ENCODE measurements around the gene PRELP. TPM values are rescaled to one million over a fixed set of nuclear protein-coding genes. Genes with fewer than 3 reads are reported as not detected.

Gene PRELP
- total RNA-seq, 1 experiment from 2014 or later = not detected

- CTCF ChIA-PET = no interaction called here
- H3K4me1 ChIP-seq = peaks cover 5% of the 10 kb centered on the region
- intact Hi-C loops (cut with micrococcal nuclease; ENCODE audit: unreplicated experiment) = no loop called here
Observed at GRCh38 chr1:203524824-203525223, 49.2 kb downstream of the PRELP start.

GRCh38 chr1:203525685-203526084, 50.1 kb downstream of the PRELP start:
- ChIA-PET POLR2A (no interaction called here), CTCF (no interaction called here)
- Histone ChIP-seq H3K4me1 (no peaks in the 10 kb centered on the region), H3K4me3 (ENCODE audit: low read depth, low read length) (no peak overlapping the region), H3K9me3 (no peaks in the 10 kb centered on the region), H3K27me3 (replicated peaks; ENCODE audit: control insufficient read depth, insufficient read depth, low read length) (no peaks in the 10 kb centered on the region), H3K36me3 (ENCODE audit: control insufficient read depth, insufficient read depth, low read length) (no peaks in the 10 kb centered on the region)
- no TSS peak for BruUV-seq (replicated peaks)
- H3K27ac Mint-ChIP-seq (ENCODE audit: unreplicated experiment) = no peak overlapping the region
- no peaks in the 10 kb centered on the region for H3K27me3 Mint-ChIP-seq (ENCODE audit: insufficient read depth, unreplicated experiment)
- H3K4me1 Mint-ChIP-seq (ENCODE audit: low read depth, unreplicated experiment) = peaks cover 9% of the 10 kb centered on the region
- H3K9me3 Mint-ChIP-seq (ENCODE audit: unreplicated experiment) = no peaks in the 10 kb centered on the region
- no peak for DNase-seq
- H3K4me3 Mint-ChIP-seq (ENCODE audit: unreplicated experiment) = no peak overlapping the region
- no peaks in the 10 kb centered on the region for H3K36me3 Mint-ChIP-seq (ENCODE audit: insufficient read depth, unreplicated experiment)
- TF ChIP-seq CTCF (IDR thresholded peaks at IDR 0.05; ENCODE audit: insufficient read depth in 1 of 2, low read depth in 1 of 2, low read length in 1 of 2, severe bottlenecking in 1 of 2, unreplicated experiment in 1 of 2) = no peak
- intact Hi-C loops (cut with micrococcal nuclease; ENCODE audit: unreplicated experiment) = no loop called here

More at GRCh38 chr1:203524824-203525223, 49.2 kb downstream of the PRELP start:
- TF ChIP-seq CTCF (IDR thresholded peaks at IDR 0.05; ENCODE audit: insufficient read depth in 1 of 2, low read depth in 1 of 2, low read length in 1 of 2, severe bottlenecking in 1 of 2, unreplicated experiment in 1 of 2) = no peak
- Histone ChIP-seq H3K27me3 (replicated peaks; ENCODE audit: control insufficient read depth, insufficient read depth, low read length) (no peaks in the 10 kb centered on the region), H3K36me3 (ENCODE audit: control insufficient read depth, insufficient read depth, low read length) (no peaks in the 10 kb centered on the region), H3K9me3 (no peaks in the 10 kb centered on the region), H3K4me3 (ENCODE audit: low read depth, low read length) (no peak overlapping the region)
- POLR2A ChIA-PET = no interaction called here
- H3K27me3 Mint-ChIP-seq (ENCODE audit: insufficient read depth, unreplicated experiment) = no peaks in the 10 kb centered on the region
- BruUV-seq (replicated peaks) = no TSS peak
- H3K36me3 Mint-ChIP-seq (ENCODE audit: insufficient read depth, unreplicated experiment) = no peaks in the 10 kb centered on the region
- peaks cover 9% of the 10 kb centered on the region for H3K4me1 Mint-ChIP-seq (ENCODE audit: low read depth, unreplicated experiment)
- no peak for DNase-seq
- H3K27ac Mint-ChIP-seq (ENCODE audit: unreplicated experiment) = no peak overlapping the region
- no peak overlapping the region for H3K4me3 Mint-ChIP-seq (ENCODE audit: unreplicated experiment)
- H3K9me3 Mint-ChIP-seq (ENCODE audit: unreplicated experiment) = no peaks in the 10 kb centered on the region

GRCh38 chr1:203526130-203526529, 50.5 kb downstream of the PRELP start:
- H3K4me1 Mint-ChIP-seq (ENCODE audit: low read depth, unreplicated experiment) = peaks cover 9% of the 10 kb centered on the region

More at GRCh38 chr1:203526130-203526529, 50.5 kb downstream of the PRELP start:
- no peak for TF ChIP-seq CTCF (IDR thresholded peaks at IDR 0.05; ENCODE audit: insufficient read depth in 1 of 2, low read depth in 1 of 2, low read length in 1 of 2, severe bottlenecking in 1 of 2, unreplicated experiment in 1 of 2)
- Mint-ChIP-seq H3K4me3 (ENCODE audit: unreplicated experiment) (no peak overlapping the region), H3K9me3 (ENCODE audit: unreplicated experiment) (no peaks in the 10 kb centered on the region), H3K27me3 (ENCODE audit: insufficient read depth, unreplicated experiment) (no peaks in the 10 kb centered on the region), H3K36me3 (ENCODE audit: insufficient read depth, unreplicated experiment) (no peaks in the 10 kb centered on the region), H3K27ac (ENCODE audit: unreplicated experiment) (no peak overlapping the region)
- CTCF ChIA-PET = no interaction called here
- POLR2A ChIA-PET = no interaction called here
- Histone ChIP-seq H3K27me3 (replicated peaks; ENCODE audit: control insufficient read depth, insufficient read depth, low read length) (no peaks in the 10 kb centered on the region), H3K4me3 (ENCODE audit: low read depth, low read length) (no peak overlapping the region), H3K4me1 (no peaks in the 10 kb centered on the region), H3K9me3 (no peaks in the 10 kb centered on the region), H3K36me3 (ENCODE audit: control insufficient read depth, insufficient read depth, low read length) (no peaks in the 10 kb centered on the region)
- intact Hi-C loops (cut with micrococcal nuclease; ENCODE audit: unreplicated experiment) = no loop called here
- BruUV-seq (replicated peaks) = no TSS peak
- no peak for DNase-seq
